Parathyroid adenoma (tissue), 2 donors: Measurements from ENCODE around the gene SNTB2.
"Not testable (repeated sequence)": the region's sequence is repeated elsewhere in the genome, so short reads cannot be mapped to it uniquely, and the experiment has no call there.

ENCODE experiments used
- H2AFZ ChIP-seq: fragments of 300-600 bp; sonication (generic); one replicate; pipeline ENCODE4 v1.7.0; 2017; ENCODE audit warnings: antibody characterized with exemption, mild to moderate bottlenecking
- H3K27ac ChIP-seq: fragments of 300-600 bp; sonication (generic); one replicate; pipeline ENCODE4 v1.7.0; 2017
- H3K27me3 ChIP-seq: fragments of 300-600 bp; sonication (generic); one replicate; pipeline ENCODE4 v1.7.0; 2017; ENCODE audit warnings: low read length; ENCODE audit not compliant: control insufficient read depth, insufficient read depth
- H3K36me3 ChIP-seq: fragments of 300-600 bp; sonication (generic); one replicate; pipeline ENCODE4 v1.7.0; 2017; ENCODE audit warnings: low read length; ENCODE audit not compliant: control insufficient read depth, insufficient read depth
- H3K4me1 ChIP-seq: fragments of 300-600 bp; sonication (generic); one replicate; pipeline ENCODE4 v1.7.0; 2017; ENCODE audit warnings: control low read depth
- H3K4me2 ChIP-seq: fragments of 300-600 bp; sonication (generic); one replicate; pipeline ENCODE4 v1.7.0; 2017; ENCODE audit warnings: low read length
- H3K4me3 ChIP-seq: fragments of 300-600 bp; sonication (generic); one replicate; pipeline ENCODE4 v1.7.0; 2017; ENCODE audit warnings: low read depth, low read length
- H3K79me2 ChIP-seq: fragments of 300-600 bp; sonication (generic); one replicate; pipeline ENCODE4 v1.7.0; 2017; ENCODE audit warnings: control low read depth
- H3K9ac ChIP-seq: fragments of 300-600 bp; sonication (generic); one replicate; pipeline ENCODE4 v1.7.0; 2017; ENCODE audit warnings: mild to moderate bottlenecking
- H3K9me3 ChIP-seq: fragments of 300-600 bp; sonication (generic); one replicate; pipeline ENCODE4 v1.7.0; 2017; ENCODE audit warnings: low read length; ENCODE audit not compliant: control insufficient read depth
- CTCF ChIP-seq: fragments of 300-600 bp; sonication (generic); IDR thresholded peaks from one replicate; pipeline ENCODE4 v1.7.0; 2017; ENCODE audit warnings: antibody characterized with exemption, mild to moderate bottlenecking
- donor health status: primary hyperparathyroidism.

The SNTB2 gene

GRCh38 chr16:69277413-69277812, 90.4 kb downstream of the SNTB2 start:
- Histone ChIP-seq H3K4me2 (no peak overlapping the region), H3K27ac (no peak overlapping the region), H2AFZ (no peak overlapping the region), H3K9ac (no peak overlapping the region), H3K27me3 (no peaks in the 10 kb centered on the region), H3K36me3 (no peaks in the 10 kb centered on the region), H3K4me3 (no peak overlapping the region), H3K9me3 (no peaks in the 10 kb centered on the region), H3K4me1 (no peaks in the 10 kb centered on the region), H3K79me2 (no peaks in the 10 kb centered on the region)
- TF ChIP-seq CTCF: no peak

- Histone ChIP-seq H3K9ac (no peak overlapping the region), H3K36me3 (no peaks in the 10 kb centered on the region), H3K4me1 (no peaks in the 10 kb centered on the region), H3K27me3 (no peaks in the 10 kb centered on the region), H3K27ac (no peak overlapping the region), H3K4me3 (no peak overlapping the region), H3K9me3 (no peaks in the 10 kb centered on the region), H3K79me2 (peaks cover 10% of the 10 kb centered on the region), H2AFZ (no peak overlapping the region), H3K4me2 (no peak overlapping the region)
- TF ChIP-seq CTCF: no peak
These were observed 96.9 kb downstream of the SNTB2 start for GRCh38 chr16:69283851-69284250.

GRCh38 chr16:69285240-69285639, 98.3 kb downstream of the SNTB2 start:
- Histone ChIP-seq H3K27ac (no peak overlapping the region), H3K9ac (no peak overlapping the region), H3K4me3 (no peak overlapping the region), H2AFZ (no peak overlapping the region), H3K79me2 (peaks cover 10% of the 10 kb centered on the region), H3K4me2 (no peak overlapping the region), H3K27me3 (no peaks in the 10 kb centered on the region), H3K36me3 (no peaks in the 10 kb centered on the region), H3K4me1 (no peaks in the 10 kb centered on the region), H3K9me3 (no peaks in the 10 kb centered on the region)
- no peak for TF ChIP-seq CTCF

- peak; percentile 67 for TF ChIP-seq CTCF
- Histone ChIP-seq H3K27me3 (no peaks in the 10 kb centered on the region), H3K36me3 (no peaks in the 10 kb centered on the region), H3K4me3 (no peak overlapping the region), H3K4me1 (no peaks in the 10 kb centered on the region), H2AFZ (no peak overlapping the region), H3K9me3 (no peaks in the 10 kb centered on the region), H3K4me2 (no peak overlapping the region), H3K79me2 (peaks cover 12% of the 10 kb centered on the region), H3K9ac (no peak overlapping the region), H3K27ac (no peak overlapping the region)
These were observed 100.2 kb downstream of the SNTB2 start for GRCh38 chr16:69286941-69287713.

GRCh38 chr16:69291657-69292056, 104.7 kb downstream of the SNTB2 start:
- peaks cover 13% of the 10 kb centered on the region for H3K79me2 ChIP-seq
- H3K9ac ChIP-seq, H3K4me3 ChIP-seq, H3K36me3 ChIP-seq, H3K27me3 ChIP-seq, H3K4me2 ChIP-seq, H3K4me1 ChIP-seq, H2AFZ ChIP-seq, H3K27ac ChIP-seq, H3K9me3 ChIP-seq: not testable (repeated sequence)
